Breast epithelium (tissue), 3 donors: Measurements from ENCODE around the gene TSSK2.

Experiments
- POLR2A ChIP-seq: fragments of 450-650 bp; IDR thresholded peaks from one replicate; pipeline ENCODE4 v1.6.1; 2016; ENCODE audit warnings: antibody characterized with exemption, mild to moderate bottlenecking, moderate library complexity
- POLR2AphosphoS5 ChIP-seq, 3 donors: sonication (generic); formaldehyde crosslinking; IDR thresholded peaks; one replicate each; pipeline ENCODE4 v1.6.1; 2017; ENCODE audit warnings: antibody characterized with exemption in 3 of 3
- TF ChIP-seq, protein P1 (sequence below), 3 donors: fragments of 450-650 bp; IDR thresholded peaks; one replicate each; pipeline ENCODE4 v1.5.1; 2016 to 2017; ENCODE audit warnings: antibody characterized with exemption in 3 of 3, mild to moderate bottlenecking in 3 of 3, moderate library complexity in 3 of 3

DNA sequence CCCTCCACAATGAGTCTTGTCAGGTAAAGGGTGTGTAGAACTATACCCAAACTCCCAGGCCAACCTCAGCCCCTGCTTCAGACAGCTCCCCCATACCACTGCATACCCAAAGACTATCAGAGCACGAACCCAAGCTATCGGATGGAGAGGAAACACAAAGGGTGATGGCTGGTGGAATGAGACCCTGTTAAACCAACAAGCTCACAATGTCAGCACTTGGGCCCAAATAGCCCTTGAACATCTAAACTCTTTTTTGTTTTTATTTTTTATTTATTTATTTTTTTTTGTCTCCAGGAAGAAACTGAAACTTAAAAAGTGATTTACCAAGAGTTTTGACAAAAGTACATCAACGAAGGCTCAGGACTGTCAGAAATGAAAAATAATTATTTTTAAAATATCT lies 19.5 kb upstream of the TSSK2 start:
- TF ChIP-seq, protein P1, sequence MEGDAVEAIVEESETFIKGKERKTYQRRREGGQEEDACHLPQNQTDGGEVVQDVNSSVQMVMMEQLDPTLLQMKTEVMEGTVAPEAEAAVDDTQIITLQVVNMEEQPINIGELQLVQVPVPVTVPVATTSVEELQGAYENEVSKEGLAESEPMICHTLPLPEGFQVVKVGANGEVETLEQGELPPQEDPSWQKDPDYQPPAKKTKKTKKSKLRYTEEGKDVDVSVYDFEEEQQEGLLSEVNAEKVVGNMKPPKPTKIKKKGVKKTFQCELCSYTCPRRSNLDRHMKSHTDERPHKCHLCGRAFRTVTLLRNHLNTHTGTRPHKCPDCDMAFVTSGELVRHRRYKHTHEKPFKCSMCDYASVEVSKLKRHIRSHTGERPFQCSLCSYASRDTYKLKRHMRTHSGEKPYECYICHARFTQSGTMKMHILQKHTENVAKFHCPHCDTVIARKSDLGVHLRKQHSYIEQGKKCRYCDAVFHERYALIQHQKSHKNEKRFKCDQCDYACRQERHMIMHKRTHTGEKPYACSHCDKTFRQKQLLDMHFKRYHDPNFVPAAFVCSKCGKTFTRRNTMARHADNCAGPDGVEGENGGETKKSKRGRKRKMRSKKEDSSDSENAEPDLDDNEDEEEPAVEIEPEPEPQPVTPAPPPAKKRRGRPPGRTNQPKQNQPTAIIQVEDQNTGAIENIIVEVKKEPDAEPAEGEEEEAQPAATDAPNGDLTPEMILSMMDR (IDR thresholded peaks at IDR 0.05), result no peak
- TF ChIP-seq POLR2AphosphoS5 (IDR thresholded peaks at IDR 0.05), result no peak
- TF ChIP-seq POLR2A, result no peak
